ENCODE measurements around the gene HIVEP3.

The HIVEP3 gene

GRCh38 chr1:41707793-41708192 is 210.9 kb downstream of the HIVEP3 start:
- Histone ChIP-seq H4K20me1 (ENCODE audit: insufficient read depth, low read length, poor library complexity, severe bottlenecking) (no peaks in the 10 kb centered on the region), H3K9ac (ENCODE audit: low read depth, low read length, poor library complexity, severe bottlenecking) (no peak overlapping the region), H3F3A (ENCODE audit: low read depth) (no peaks in the 10 kb centered on the region), H3K9me3 (ENCODE audit: insufficient read depth, low read depth, low read length) (no peaks in the 10 kb centered on the region), H3K36me3 (ENCODE audit: insufficient read depth, low read length) (no peaks in the 10 kb centered on the region), H3K4me2 (ENCODE audit: low read depth, low read length, poor library complexity, severe bottlenecking) (no peak overlapping the region), H3K4me3 (ENCODE audit: low read length, poor library complexity, severe bottlenecking) (no peak overlapping the region), H3K4me1 (ENCODE audit: insufficient read depth, low read length, poor library complexity, severe bottlenecking) (peaks cover 9% of the 10 kb centered on the region), H3K9me2 (replicated peaks; ENCODE audit: low read depth, low read length) (no peaks in the 10 kb centered on the region), H3K79me2 (ENCODE audit: insufficient read depth, low read length) (no peaks in the 10 kb centered on the region), H3K27me3 (ENCODE audit: insufficient read depth, low read length, poor library complexity, severe bottlenecking) (no peaks in the 10 kb centered on the region), H2AFZ (ENCODE audit: low read length) (no peak overlapping the region)
- no peak for TF ChIP-seq EZH2phosphoT487 (IDR thresholded peaks at IDR 0.05; ENCODE audit: borderline replicate concordance)
- TF ChIP-seq, protein P1, sequence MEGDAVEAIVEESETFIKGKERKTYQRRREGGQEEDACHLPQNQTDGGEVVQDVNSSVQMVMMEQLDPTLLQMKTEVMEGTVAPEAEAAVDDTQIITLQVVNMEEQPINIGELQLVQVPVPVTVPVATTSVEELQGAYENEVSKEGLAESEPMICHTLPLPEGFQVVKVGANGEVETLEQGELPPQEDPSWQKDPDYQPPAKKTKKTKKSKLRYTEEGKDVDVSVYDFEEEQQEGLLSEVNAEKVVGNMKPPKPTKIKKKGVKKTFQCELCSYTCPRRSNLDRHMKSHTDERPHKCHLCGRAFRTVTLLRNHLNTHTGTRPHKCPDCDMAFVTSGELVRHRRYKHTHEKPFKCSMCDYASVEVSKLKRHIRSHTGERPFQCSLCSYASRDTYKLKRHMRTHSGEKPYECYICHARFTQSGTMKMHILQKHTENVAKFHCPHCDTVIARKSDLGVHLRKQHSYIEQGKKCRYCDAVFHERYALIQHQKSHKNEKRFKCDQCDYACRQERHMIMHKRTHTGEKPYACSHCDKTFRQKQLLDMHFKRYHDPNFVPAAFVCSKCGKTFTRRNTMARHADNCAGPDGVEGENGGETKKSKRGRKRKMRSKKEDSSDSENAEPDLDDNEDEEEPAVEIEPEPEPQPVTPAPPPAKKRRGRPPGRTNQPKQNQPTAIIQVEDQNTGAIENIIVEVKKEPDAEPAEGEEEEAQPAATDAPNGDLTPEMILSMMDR (conservative IDR thresholded peaks at IDR 0.05; ENCODE audit: low read length) = no peak

- no peak overlapping the region for H3K4me2 ChIP-seq (ENCODE audit: low read depth, low read length, poor library complexity, severe bottlenecking)
- H3K9ac ChIP-seq (ENCODE audit: low read depth, low read length, poor library complexity, severe bottlenecking) = no peak overlapping the region
- no peaks in the 10 kb centered on the region for H3K27me3 ChIP-seq (ENCODE audit: insufficient read depth, low read length, poor library complexity, severe bottlenecking)
- no peaks in the 10 kb centered on the region for H3K79me2 ChIP-seq (ENCODE audit: insufficient read depth, low read length)
- peaks cover 9% of the 10 kb centered on the region for H3K4me1 ChIP-seq (ENCODE audit: insufficient read depth, low read length, poor library complexity, severe bottlenecking)
- H3K36me3 ChIP-seq (ENCODE audit: insufficient read depth, low read length) = no peaks in the 10 kb centered on the region
- TF ChIP-seq, protein P1 (conservative IDR thresholded peaks at IDR 0.05; ENCODE audit: low read length) = no peak
- TF ChIP-seq EZH2phosphoT487 (IDR thresholded peaks at IDR 0.05; ENCODE audit: borderline replicate concordance) = no peak
- H3K9me2 ChIP-seq (replicated peaks; ENCODE audit: low read depth, low read length) = no peaks in the 10 kb centered on the region
- H2AFZ ChIP-seq (ENCODE audit: low read length) = no peak overlapping the region
- no peaks in the 10 kb centered on the region for H4K20me1 ChIP-seq (ENCODE audit: insufficient read depth, low read length, poor library complexity, severe bottlenecking)
- H3K4me3 ChIP-seq (ENCODE audit: low read length, poor library complexity, severe bottlenecking) = no peak overlapping the region
- no peaks in the 10 kb centered on the region for H3F3A ChIP-seq (ENCODE audit: low read depth)
- no peaks in the 10 kb centered on the region for H3K9me3 ChIP-seq (ENCODE audit: insufficient read depth, low read depth, low read length)
Observed at GRCh38 chr1:41705798-41706197, 212.9 kb downstream of the HIVEP3 start.

GRCh38 chr1:41704196-41704595 is 214.5 kb downstream of the HIVEP3 start:
- TF ChIP-seq EZH2phosphoT487 (IDR thresholded peaks at IDR 0.05; ENCODE audit: borderline replicate concordance) = no peak
- TF ChIP-seq, protein P1 (conservative IDR thresholded peaks at IDR 0.05; ENCODE audit: low read length) = no peak
- H3K9me3 ChIP-seq (ENCODE audit: insufficient read depth, low read depth, low read length) = no peaks in the 10 kb centered on the region

More at GRCh38 chr1:41704196-41704595, 214.5 kb downstream of the HIVEP3 start:
- H2AFZ ChIP-seq (ENCODE audit: low read length) = no peak overlapping the region
- no peaks in the 10 kb centered on the region for H3K36me3 ChIP-seq (ENCODE audit: insufficient read depth, low read length)
- H3K27me3 ChIP-seq (ENCODE audit: insufficient read depth, low read length, poor library complexity, severe bottlenecking) = no peaks in the 10 kb centered on the region
- no peaks in the 10 kb centered on the region for H3K79me2 ChIP-seq (ENCODE audit: insufficient read depth, low read length)
- no peak overlapping the region for H3K4me3 ChIP-seq (ENCODE audit: low read length, poor library complexity, severe bottlenecking)
- no peaks in the 10 kb centered on the region for H3F3A ChIP-seq (ENCODE audit: low read depth)
- H3K9ac ChIP-seq (ENCODE audit: low read depth, low read length, poor library complexity, severe bottlenecking) = no peak overlapping the region
- no peak overlapping the region for H3K4me2 ChIP-seq (ENCODE audit: low read depth, low read length, poor library complexity, severe bottlenecking)
- peaks cover 7% of the 10 kb centered on the region for H3K4me1 ChIP-seq (ENCODE audit: insufficient read depth, low read length, poor library complexity, severe bottlenecking)
- H4K20me1 ChIP-seq (ENCODE audit: insufficient read depth, low read length, poor library complexity, severe bottlenecking) = no peaks in the 10 kb centered on the region
- H3K9me2 ChIP-seq (replicated peaks; ENCODE audit: low read depth, low read length) = no peaks in the 10 kb centered on the region

All from Loucy (cell line).